Activated CD4-positive, alpha-beta T cell treated with anti-CD3 and anti-CD28 coated beads for 36 hours (primary cell): ENCODE data around the gene TNIK. TPM values are rescaled to one million over a fixed set of nuclear protein-coding genes. Genes with fewer than 3 reads are reported as not detected.
"Not testable (repeated sequence)": the region's sequence is repeated elsewhere in the genome, so short reads cannot be mapped to it uniquely, and the experiment has no call there.

Experiments used
- ATAC-seq: fragments of 200-7000 bp; cut with Tn5 transposase; one replicate; pipeline ENCODE4 v1.10.0; 2021; ENCODE audit warnings: mild to moderate bottlenecking, moderate library complexity
- CTCF ChIA-PET: fragments of 350-600 bp; sonication (Branson Sonifier 250); formaldehyde crosslinking; loops from one replicate; lab custom pipeline; 2021; ENCODE audit warnings: antibody characterized with exemption; lab: Charles Lee
- POLR2A ChIA-PET: fragments of 350-600 bp; sonication (Branson Sonifier 250); formaldehyde crosslinking; loops from one replicate; lab custom pipeline; 2021; ENCODE audit warnings: antibody characterized with exemption, inconsistent platforms; lab: Charles Lee
- DNase-seq: peaks from one replicate; pipeline ENCODE4 v3.0.0-alpha.2; 2020
- H3K27ac Mint-ChIP-seq: one replicate; pipeline ENCODE4 v1.8.0; 2021; ENCODE audit warnings: mixed read lengths
- H3K27me3 Mint-ChIP-seq: one replicate; pipeline ENCODE4 v1.8.0; 2021; ENCODE audit warnings: mixed read lengths
- H3K36me3 Mint-ChIP-seq: one replicate; pipeline ENCODE4 v1.8.0; 2021; ENCODE audit warnings: low read depth, mixed read lengths
- H3K4me1 Mint-ChIP-seq: one replicate; pipeline ENCODE4 v1.8.0; 2021; ENCODE audit warnings: mixed read lengths
- H3K4me3 Mint-ChIP-seq: one replicate; pipeline ENCODE4 v1.8.0; 2021; ENCODE audit warnings: mild to moderate bottlenecking, moderate library complexity, mixed read lengths
- H3K9me3 Mint-ChIP-seq: one replicate; pipeline ENCODE4 v1.8.0; 2021; ENCODE audit warnings: low read depth, mixed read lengths
- intact Hi-C, 2 experiments: fragments of 100-400 bp; cut with DNase I in 1 of 2; cut with micrococcal nuclease in 1 of 2; formaldehyde crosslinking; loops; one replicate each; pipeline versions ENCODE4 v1.14.2 to v1.15.1; 2022 to 2024; cut with DNase I, micrococcal nuclease
- total RNA-seq, 2 experiments: library from RNA; stranded (reverse); gene quantifications; one replicate each; pipeline ENCODE4 v1.2.3, GENCODE V29; 2021

The TNIK gene
- total RNA-seq, 2 experiments from 2014 or later: 28.8 to 34.2 TPM

- Mint-ChIP-seq H3K4me3 (peak overlapping the region; percentile 49), H3K27me3 (no peaks in the 10 kb centered on the region), H3K36me3 (peaks cover 25% of the 10 kb centered on the region), H3K4me1 (peaks cover 92% of the 10 kb centered on the region), H3K9me3 (peaks cover 11% of the 10 kb centered on the region), H3K27ac (peak overlapping the region; percentile 94)
- POLR2A ChIA-PET: no interaction called here
- CTCF ChIA-PET: interaction anchor here (0.6 to 1.7 kb wide), 6 partner anchors 13 to 310 kb away, joined by 3 to 7 read pairs (median 4); no protein-coding TSS in a partner anchor
- intact Hi-C loops: loop anchor here (2.0 to 10.0 kb wide), 5 partner anchors 29 to 849 kb away; partner anchors contain the start of gene TNIK (in 1 of the 2)
- ATAC-seq: peak; percentile 75
- DNase-seq: no peak
These were observed 204.9 kb downstream of the TNIK start for GRCh38 chr3:171255236-171255806.

DNA sequence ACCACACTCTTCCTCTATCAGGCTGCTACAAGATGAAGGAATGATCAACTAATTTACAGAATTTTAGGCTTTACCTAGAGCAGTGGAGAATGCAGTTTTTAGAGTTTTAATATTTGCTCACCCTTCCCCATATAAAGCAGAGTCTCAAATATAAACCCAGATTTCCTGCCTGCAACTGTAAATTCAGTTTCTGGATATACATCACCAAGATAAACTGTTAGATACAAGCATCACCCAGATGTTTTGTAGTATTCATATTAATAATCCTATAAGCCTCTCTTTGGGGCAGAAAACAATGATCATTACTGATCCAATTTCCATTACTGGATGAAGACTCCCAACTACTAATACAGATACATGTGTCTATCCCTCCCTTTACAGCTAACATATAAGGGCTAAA is 205.9 kb downstream of the TNIK start:
- no peaks in the 10 kb centered on the region for H3K27me3 Mint-ChIP-seq
- POLR2A ChIA-PET: no interaction called here

DNA sequence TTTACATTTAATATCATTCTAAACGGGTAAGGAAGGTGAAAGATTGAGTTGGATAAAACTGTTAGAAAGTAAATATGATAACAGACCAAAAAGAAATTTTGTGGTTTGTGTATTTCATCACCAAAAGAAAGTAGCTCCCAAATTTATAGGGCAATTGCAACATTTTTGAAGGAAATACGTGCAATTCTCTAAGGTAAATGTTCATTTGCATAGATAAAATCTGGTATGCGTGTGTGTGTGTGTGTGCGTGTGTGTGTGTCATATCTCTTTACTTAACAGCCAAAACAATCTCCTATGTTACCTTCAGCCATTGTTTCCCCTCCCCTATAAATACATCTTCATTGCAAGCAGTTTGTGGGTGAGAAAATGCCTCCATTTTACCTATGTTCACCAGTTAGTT is 208.4 kb downstream of the TNIK start:
- H3K4me3 Mint-ChIP-seq: no peak overlapping the region
- H3K27me3 Mint-ChIP-seq: no peaks in the 10 kb centered on the region
- ATAC-seq (no peak), DNase-seq (no peak)
- CTCF ChIA-PET: interaction anchor here (1.1 kb wide), 1 partner anchor 33 kb away, joined by 4 read pairs; no protein-coding TSS in a partner anchor
- H3K27ac Mint-ChIP-seq: peak overlapping the region; percentile 34
- intact Hi-C loops: loop anchor here in 1 of 2 experiments (10.0 kb wide), 2 partner anchors 677 to 853 kb away; no protein-coding TSS in a partner anchor
- POLR2A ChIA-PET: no interaction called here
- H3K9me3 Mint-ChIP-seq: peaks cover 4% of the 10 kb centered on the region
- H3K36me3 Mint-ChIP-seq: peaks cover 14% of the 10 kb centered on the region
- H3K4me1 Mint-ChIP-seq: peaks cover 74% of the 10 kb centered on the region

More for the DNA sequence above, 205.9 kb downstream of the TNIK start:
- intact Hi-C loops: loop anchor here (2.0 to 10.0 kb wide), 5 partner anchors 30 to 850 kb away; partner anchors contain the start of gene TNIK (in 1 of the 2)
- CTCF ChIA-PET: interaction anchor here (1.2 kb wide), 1 partner anchor 311 kb away, joined by 3 read pairs; no protein-coding TSS in a partner anchor
- Mint-ChIP-seq H3K36me3 (peaks cover 22% of the 10 kb centered on the region), H3K4me3 (no peak overlapping the region), H3K27ac (peak overlapping the region; percentile 51), H3K9me3 (peaks cover 6% of the 10 kb centered on the region), H3K4me1 (peaks cover 92% of the 10 kb centered on the region)
- DNase-seq (no peak), ATAC-seq (no peak)

DNA sequence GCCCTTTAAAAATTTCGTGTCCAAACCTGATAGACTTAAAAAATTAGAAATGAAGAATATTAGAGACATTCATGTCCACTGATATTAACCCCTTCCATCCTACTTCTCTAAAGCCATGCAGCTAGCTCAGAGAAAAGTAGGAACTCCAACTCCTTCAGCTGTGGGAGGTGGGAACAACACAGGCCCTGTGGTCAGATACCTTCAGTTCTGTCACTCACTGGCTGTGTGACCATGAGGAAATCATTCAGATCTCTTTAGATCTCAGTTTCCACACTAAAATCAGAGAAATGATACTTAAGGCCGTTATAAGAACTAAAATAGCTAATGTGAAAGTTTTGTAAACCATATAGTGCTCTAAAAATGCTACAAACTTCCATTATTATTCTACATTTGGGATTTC is 209.8 kb downstream of the TNIK start:
- POLR2A ChIA-PET: interaction anchor here (0.5 kb wide), 1 partner anchor 33 kb away, joined by 5 read pairs; no protein-coding TSS in a partner anchor
- Mint-ChIP-seq H3K9me3 (peaks cover 4% of the 10 kb centered on the region), H3K4me3 (no peak overlapping the region), H3K4me1 (peaks cover 60% of the 10 kb centered on the region), H3K27me3 (no peaks in the 10 kb centered on the region), H3K36me3 (peaks cover 11% of the 10 kb centered on the region), H3K27ac (peak overlapping the region; percentile 30)
- CTCF ChIA-PET: interaction anchor here (0.7 to 1.4 kb wide), 6 partner anchors 10 to 94 kb away, joined by 3 read pairs; no protein-coding TSS in a partner anchor
- no peak for DNase-seq
- intact Hi-C loops: loop anchor here in 1 of 2 experiments (10.0 kb wide), 2 partner anchors 676 to 854 kb away; no protein-coding TSS in a partner anchor
- ATAC-seq: no peak

- peaks cover 4% of the 10 kb centered on the region for H3K9me3 Mint-ChIP-seq
- no peak overlapping the region for H3K4me3 Mint-ChIP-seq
- no peaks in the 10 kb centered on the region for H3K27me3 Mint-ChIP-seq
- CTCF ChIA-PET: interaction anchor here (0.6 to 1.5 kb wide), 6 partner anchors 9 to 1306 kb away, joined by 3 to 5 read pairs (median 3); no protein-coding TSS in a partner anchor
- no peak for DNase-seq
- H3K36me3 Mint-ChIP-seq: peaks cover 11% of the 10 kb centered on the region
- POLR2A ChIA-PET: interaction anchor here (1.0 kb wide), 1 partner anchor 211 kb away, joined by 5 read pairs; the partner anchor contains the start of gene TNIK
- peak overlapping the region; percentile 49 for H3K27ac Mint-ChIP-seq
- peaks cover 50% of the 10 kb centered on the region for H3K4me1 Mint-ChIP-seq
- ATAC-seq: peak; percentile 10
- intact Hi-C loops: loop anchor here (1.0 to 5.0 kb wide), 5 partner anchors 33 to 313 kb away; partner anchors contain the start of gene TNIK (in 1 of the 2)
These were observed 211.0 kb downstream of the TNIK start for GRCh38 chr3:171249245-171249644.

- CTCF ChIA-PET: interaction anchor here (0.6 to 1.5 kb wide), 6 partner anchors 10 to 1306 kb away, joined by 3 to 5 read pairs (median 3); no protein-coding TSS in a partner anchor
- Mint-ChIP-seq H3K36me3 (peaks cover 11% of the 10 kb centered on the region), H3K4me1 (peaks cover 43% of the 10 kb centered on the region), H3K9me3 (peaks cover 4% of the 10 kb centered on the region), H3K27ac (no peak overlapping the region), H3K4me3 (no peak overlapping the region), H3K27me3 (no peaks in the 10 kb centered on the region)
- peak; percentile 75 for ATAC-seq
- DNase-seq: no peak
- POLR2A ChIA-PET: interaction anchor here (0.5 to 1.0 kb wide), 3 partner anchors 24 to 212 kb away, joined by 4 to 5 read pairs (median 4); partner anchors contain the start of gene TNIK
- intact Hi-C loops: loop anchor here (1.0 to 5.0 kb wide), 6 partner anchors 19 to 314 kb away; partner anchors contain the start of gene TNIK (in 1 of the 2)
These were observed 211.6 kb downstream of the TNIK start for GRCh38 chr3:171248426-171249111.

- Mint-ChIP-seq H3K27me3 (no peaks in the 10 kb centered on the region), H3K27ac (no peak overlapping the region), H3K36me3 (peaks cover 2% of the 10 kb centered on the region), H3K4me1 (peaks cover 23% of the 10 kb centered on the region), H3K4me3 (no peak overlapping the region), H3K9me3 (peaks cover 2% of the 10 kb centered on the region)
- ATAC-seq (no peak), DNase-seq (no peak)
- CTCF ChIA-PET: interaction anchor here (0.7 to 1.3 kb wide), 3 partner anchors 59 to 84 kb away, joined by 3 to 4 read pairs (median 3); no protein-coding TSS in a partner anchor
- POLR2A ChIA-PET: no interaction called here
- intact Hi-C loops: loop anchor here in 1 of 2 experiments (5.0 kb wide), 2 partner anchors 36 to 316 kb away; no protein-coding TSS in a partner anchor
These were observed 214.1 kb downstream of the TNIK start for GRCh38 chr3:171245796-171246765.

GRCh38 chr3:171242951-171243350 is 217.3 kb downstream of the TNIK start:
- Mint-ChIP-seq H3K4me3 (no peak overlapping the region), H3K27ac (no peak overlapping the region), H3K9me3 (peaks cover 2% of the 10 kb centered on the region), H3K36me3 (peaks cover 2% of the 10 kb centered on the region), H3K27me3 (no peaks in the 10 kb centered on the region), H3K4me1 (peaks cover 5% of the 10 kb centered on the region)
- ChIA-PET POLR2A (interaction anchor here (0.6 kb wide), 1 partner anchor 53 kb away, joined by 3 read pairs; no protein-coding TSS in a partner anchor), CTCF (no interaction called here)
- DNase-seq (no peak), ATAC-seq (no peak)
- intact Hi-C loops: no loop called here

DNA sequence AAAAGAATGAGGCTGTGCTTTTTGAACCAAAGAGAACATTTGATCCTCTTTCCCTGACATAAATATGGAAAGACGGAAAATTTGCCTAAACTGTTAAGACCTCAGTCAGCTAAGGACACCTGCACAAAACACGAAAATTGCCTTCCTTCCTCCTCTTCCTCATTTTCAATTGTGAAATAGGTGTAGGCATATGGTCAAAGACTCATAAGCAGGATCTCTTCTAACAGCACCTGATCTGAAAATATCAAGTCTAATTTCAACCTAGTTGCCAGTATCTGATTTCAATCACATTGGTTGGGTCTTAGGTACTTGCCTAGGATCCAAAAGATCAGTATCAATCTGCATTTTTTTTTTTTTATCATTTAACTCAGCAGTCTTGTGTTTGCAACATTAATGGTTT is 218.0 kb downstream of the TNIK start:
- Mint-ChIP-seq H3K27ac (no peak overlapping the region), H3K4me3 (no peak overlapping the region), H3K27me3 (no peaks in the 10 kb centered on the region), H3K9me3 (peaks cover 2% of the 10 kb centered on the region), H3K4me1 (peaks cover 5% of the 10 kb centered on the region), H3K36me3 (peaks cover 2% of the 10 kb centered on the region)
- POLR2A ChIA-PET: no interaction called here
- intact Hi-C loops: no loop called here
- CTCF ChIA-PET: interaction anchor here (0.6 kb wide), 1 partner anchor 13 kb away, joined by 3 read pairs; no protein-coding TSS in a partner anchor
- DNase-seq (no peak), ATAC-seq (no peak)

DNA sequence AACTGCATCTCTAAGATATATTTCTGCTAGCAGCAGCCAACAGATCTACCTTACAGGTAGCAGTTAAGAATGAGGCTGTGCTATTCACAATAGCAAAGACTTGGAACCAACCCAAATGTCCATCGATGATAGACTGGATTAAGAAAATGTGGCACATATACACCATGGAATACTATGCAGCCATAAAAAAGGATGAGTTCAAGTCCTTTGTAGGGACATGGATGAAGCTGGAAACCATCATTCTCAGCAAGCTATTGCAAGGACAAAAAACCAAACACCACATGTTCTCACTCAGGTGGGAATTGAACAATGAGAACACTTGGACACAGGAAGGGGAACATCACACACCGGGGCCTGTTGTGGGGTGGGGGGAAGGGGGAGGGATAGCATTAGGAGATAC is 218.6 kb downstream of the TNIK start:
- H3K27ac Mint-ChIP-seq, H3K9me3 Mint-ChIP-seq, H3K4me3 Mint-ChIP-seq, DNase-seq, intact Hi-C loops, H3K36me3 Mint-ChIP-seq, ATAC-seq, CTCF ChIA-PET, H3K27me3 Mint-ChIP-seq, H3K4me1 Mint-ChIP-seq, POLR2A ChIA-PET: not testable (repeated sequence)
